Ovary (tissue), 9 donors: ENCODE measurements around the gene CCNDBP1. TPM values are rescaled to one million over a fixed set of nuclear protein-coding genes. Genes with fewer than 3 reads are reported as not detected.

ENCODE experiments used
- DNase-seq, 5 donors: peaks; one replicate each; pipeline ENCODE4 v3.0.0-alpha.2; 2019 to 2020
- H3K27ac ChIP-seq, 2 donors: fragments of 200-600 bp; one replicate each; pipeline versions ENCODE4 v1.5.1 to v1.8.0; 2019 to 2022
- H3K27me3 ChIP-seq: fragments of 200-600 bp; one replicate; pipeline ENCODE4 v1.8.0; 2022
- H3K36me3 ChIP-seq: fragments of 200-600 bp; sonication (generic); one replicate; pipeline ENCODE4 v1.5.1; 2019
- H3K4me1 ChIP-seq: one replicate; pipeline ENCODE4 v1.8.1; 2013; ENCODE audit warnings: mild to moderate bottlenecking, moderate library complexity; ENCODE audit not compliant: insufficient read depth
- H3K4me3 ChIP-seq: fragments of 200-600 bp; sonication (generic); one replicate; pipeline ENCODE4 v1.5.1; 2017
- H3K9me3 ChIP-seq, 2 donors: fragments of 200-600 bp in 1 of 2; sonication (generic) in 1 of 2; one replicate each; pipeline versions ENCODE4 v1.5.1 to v1.8.1; 2013 to 2019; ENCODE audit warnings: mild to moderate bottlenecking in 1 of 2, moderate library complexity in 1 of 2
- EP300 ChIP-seq: sonication (generic); formaldehyde crosslinking; IDR thresholded peaks from one replicate; pipeline ENCODE4 v1.6.1; 2017; ENCODE audit warnings: antibody characterized with exemption
- POLR2A ChIP-seq: fragments of 450-650 bp; IDR thresholded peaks from one replicate; pipeline ENCODE4 v1.6.1; 2017; ENCODE audit warnings: antibody characterized with exemption, mild to moderate bottlenecking, moderate library complexity
- WGBS, 3 donors: extraction: QIAGEN DNeasy Blood & Tissue Kit in 1 of 3; methylation state at CpG; one replicate each; pipeline versions ENCODE4 v1.1.5 to v1.1.7; 2013 to 2017; 5-methylcytosine and 5-hydroxymethylcytosine counted together
- intact Hi-C, 4 donors: fragments of 100-400 bp; cut with DNase I; formaldehyde crosslinking; loops; one replicate each; pipeline versions ENCODE4 v1.11.0 to v1.15.1; 2022 to 2023
- polyA plus RNA-seq, 2 donors: library from polyadenylated mRNA; stranded (reverse); fragments of 200-250 nt in 1 of 2; fragments of 350-450 nt in 1 of 2; fragmentation: Illumina TruSeq in 1 of 2; extraction: RNeasy Lipid Tissue Mini Kit (QIAGEN cat#74804) in 1 of 2; gene quantifications; one replicate each; pipeline ENCODE4 v1.2.3, GENCODE V29; 2013 to 2014
- total RNA-seq, 7 donors: library from RNA; depleted of rRNA in 2 of 7; stranded (reverse); fragments of >200 nt in 2 of 7; fragmentation: NEBNext Ultra II Directional in 3 of 7; extraction: Animal tissue kit (Norgen Biotek cat#: 25700) in 3 of 7; gene quantifications; one replicate each; pipeline versions ENCODE4 v1.1.0 to v1.2.4, GENCODE V29; 2016 to 2023
- TF ChIP-seq, protein P1 (sequence below), 3 donors: fragments of 450-650 bp in 2 of 3; fragments of 200-600 bp in 1 of 3; IDR thresholded peaks; one replicate each; pipeline versions ENCODE4 v1.5.1 to v1.8.0; 2016 to 2022; ENCODE audit warnings: antibody characterized with exemption in 3 of 3, mild to moderate bottlenecking in 1 of 3
- donor health status: DM: no; HTN: no; CAD: no; lungs with moderate emphysema.
- donor health status: DM: no; HTN: no; CAD: no.
- donor health status: Bipolar disorder and iron deficiency.
- donor health status: DM: yes; HTN: yes; CAD: no.
- donor health status: DM: no; HTN: no; CAD: no.
- donor health status: DM: yes; HTN: yes; CAD: no.

CCNDBP1 gene
- total and polyA plus RNA-seq, 9 donors = 25.2 to 69.7 (median 33.7) TPM

- H3K27ac ChIP-seq = no peak overlapping the region
- intact Hi-C loops = no loop called here
- DNase-seq = no peak
- H3K4me1 ChIP-seq = no peaks in the 10 kb centered on the region
- WGBS, 3 donors = 67 to 76% (median 72%) methylated on average over 6 of the region's 6 CpGs
- H3K27me3 ChIP-seq = no peaks in the 10 kb centered on the region
- H3K4me3 ChIP-seq = no peak overlapping the region
- TF ChIP-seq POLR2A = no peak
- TF ChIP-seq, protein P1, sequence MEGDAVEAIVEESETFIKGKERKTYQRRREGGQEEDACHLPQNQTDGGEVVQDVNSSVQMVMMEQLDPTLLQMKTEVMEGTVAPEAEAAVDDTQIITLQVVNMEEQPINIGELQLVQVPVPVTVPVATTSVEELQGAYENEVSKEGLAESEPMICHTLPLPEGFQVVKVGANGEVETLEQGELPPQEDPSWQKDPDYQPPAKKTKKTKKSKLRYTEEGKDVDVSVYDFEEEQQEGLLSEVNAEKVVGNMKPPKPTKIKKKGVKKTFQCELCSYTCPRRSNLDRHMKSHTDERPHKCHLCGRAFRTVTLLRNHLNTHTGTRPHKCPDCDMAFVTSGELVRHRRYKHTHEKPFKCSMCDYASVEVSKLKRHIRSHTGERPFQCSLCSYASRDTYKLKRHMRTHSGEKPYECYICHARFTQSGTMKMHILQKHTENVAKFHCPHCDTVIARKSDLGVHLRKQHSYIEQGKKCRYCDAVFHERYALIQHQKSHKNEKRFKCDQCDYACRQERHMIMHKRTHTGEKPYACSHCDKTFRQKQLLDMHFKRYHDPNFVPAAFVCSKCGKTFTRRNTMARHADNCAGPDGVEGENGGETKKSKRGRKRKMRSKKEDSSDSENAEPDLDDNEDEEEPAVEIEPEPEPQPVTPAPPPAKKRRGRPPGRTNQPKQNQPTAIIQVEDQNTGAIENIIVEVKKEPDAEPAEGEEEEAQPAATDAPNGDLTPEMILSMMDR (IDR thresholded peaks at IDR 0.05) = no peak
- no peak for TF ChIP-seq EP300
- no peaks in the 10 kb centered on the region for H3K9me3 ChIP-seq
- no peaks in the 10 kb centered on the region for H3K36me3 ChIP-seq
These were observed 61.1 kb downstream of the CCNDBP1 start for GRCh38 chr15:43246261-43246774.

Other genes starting within 250 kb of the CCNDBP1 start
- gene UBR1, start 79.4 kb upstream of the CCNDBP1 start, total RNA-seq = 10 to 100 TPM; 21.2 to 34.1 (median 27.0) TPM
- 10 to 100 TPM in 1 of 2 donors, 1 to 10 TPM in 1; 7.5 to 14.6 TPM for gene UBR1, start 79.4 kb upstream of the CCNDBP1 start, polyA plus RNA-seq
- 10 to 100 TPM in 5 of 7 donors, 1 to 10 TPM in 2; 8.7 to 15.2 (median 13.8) TPM for gene TMEM62, start 51.8 kb upstream of the CCNDBP1 start, total RNA-seq
- gene TMEM62, start 51.8 kb upstream of the CCNDBP1 start, polyA plus RNA-seq = 10 to 100 TPM in 1 of 2 donors, 1 to 10 TPM in 1; 6.6 to 17.4 TPM
- gene EPB42, start 35.6 kb downstream of the CCNDBP1 start, total RNA-seq = 1 to 10 TPM in 1 of 7 donors, under 1 TPM in 2, not detected in 4; 0.43 to 2.5 (median 0.66) TPM
- not detected for gene EPB42, start 35.6 kb downstream of the CCNDBP1 start, polyA plus RNA-seq
- gene TGM5, start 81.5 kb downstream of the CCNDBP1 start, total RNA-seq = not detected
- not detected for gene TGM5, start 81.5 kb downstream of the CCNDBP1 start, polyA plus RNA-seq
- 1 to 10 TPM in 1 of 7 donors, not detected in 6; 1.5 TPM for gene TGM7, start 116.9 kb downstream of the CCNDBP1 start, total RNA-seq
- not detected for gene TGM7, start 116.9 kb downstream of the CCNDBP1 start, polyA plus RNA-seq
- 10 to 100 TPM in 4 of 7 donors, 1 to 10 TPM in 3; 4.4 to 13.4 (median 10.6) TPM for gene LCMT2, start 145.2 kb downstream of the CCNDBP1 start, total RNA-seq
- gene LCMT2, start 145.2 kb downstream of the CCNDBP1 start, polyA plus RNA-seq = 1 to 10 TPM; 4.6 to 7.9 TPM
- gene ZSCAN29, start 185.6 kb downstream of the CCNDBP1 start, total RNA-seq = 10 to 100 TPM; 14.2 to 24.1 (median 20.5) TPM
- gene ZSCAN29, start 185.6 kb downstream of the CCNDBP1 start, polyA plus RNA-seq = 10 to 100 TPM in 1 of 2 donors, 1 to 10 TPM in 1; 8.5 to 10.1 TPM
- 10 to 100 TPM; 10.8 to 17.0 (median 15.4) TPM for gene TUBGCP4, start 185.7 kb downstream of the CCNDBP1 start, total RNA-seq
- 10 to 100 TPM in 1 of 2 donors, 1 to 10 TPM in 1; 5.0 to 15.7 TPM for gene TUBGCP4, start 185.7 kb downstream of the CCNDBP1 start, polyA plus RNA-seq